ENCODE results near the gene MCM5. TPM values are rescaled to one million over a fixed set of nuclear protein-coding genes. Genes with fewer than 3 reads are reported as not detected.

The MCM5 gene
- total and polyA plus RNA-seq, 2 of the 13 experiments (the other 11 are each of a cell fraction or from before 2014, with no cell fraction given), result 40.2 to 93.5 TPM

- DNase-seq (ENCODE audit: low spot score) (peak; percentile 79), ATAC-seq (peak; percentile 87), FAIRE-seq (peak; percentile 89)
- 0% methylated on average over 5 of the region's 47 CpGs for WGBS (ENCODE audit: low lambda C conversion rate)
- CTCF ChIA-PET (ENCODE audit: low intra/inter-chr PET ratio, low total read pairs), result interaction anchor here (0.8 to 2.0 kb wide), 7 partner anchors 30 to 273 kb away, joined by 3 to 17 read pairs (median 5); partner anchors contain the start of genes HMOX1 and MCM5
- Histone ChIP-seq H3K4me1 (ENCODE audit: insufficient read depth, low read length) (peaks cover 53% of the 10 kb centered on the region), H3K4me2 (ENCODE audit: low read depth, low read length) (peak overlapping the region; percentile 98), H2AFZ (ENCODE audit: low read length) (no peak overlapping the region), H3K27ac (ENCODE audit: extremely low read length, insufficient read depth, low read length) (peak overlapping the region; percentile 53), H3K79me2 (ENCODE audit: insufficient read depth, low read length) (no peaks in the 10 kb centered on the region), H4K20me1 (ENCODE audit: insufficient read depth, low read length) (no peaks in the 10 kb centered on the region), H3K27me3 (ENCODE audit: control insufficient read depth in 1 of 2, insufficient read depth in 2 of 2, low read length in 2 of 2) (no peaks in the 10 kb centered on the region; a peak in 1 of 5 replicates), H3K9ac (ENCODE audit: insufficient read depth, low read depth, low read length) (peak overlapping the region; percentile 70), H3K36me3 (replicated peaks in 1 of 2; ENCODE audit: control insufficient read depth in 1 of 2, insufficient read depth in 2 of 2, low read length in 2 of 2) (peaks cover 2 to 4% of the 10 kb centered on the region in 2 experiments; a peak in 2 of 5 replicates), H3K4me3 (replicated peaks in 1 of 3; ENCODE audit: insufficient read depth in 1 of 3, low read depth in 2 of 3, low read length in 3 of 3) (peak overlapping the region; percentile 56 to 80 (median 57)), H3K9me3 (ENCODE audit: low read length) (no peaks in the 10 kb centered on the region)
- intact Hi-C loops (cut with micrococcal nuclease; ENCODE audit: unreplicated experiment) (loop anchor here (1.0 to 5.0 kb wide), 6 partner anchors 30 to 272 kb away; partner anchors contain the start of gene HMOX1), in situ Hi-C loops (cut with HindIII; ENCODE audit: extremely low pct_ligation_motif_present, low pct_unique_long_range_greater_than_20kb) (loop anchor here (5.0 kb wide), 1 partner anchor 236 kb away; no protein-coding TSS in a partner anchor)
- POLR2A ChIA-PET, result interaction anchor here (0.8 to 1.5 kb wide), 5 partner anchors 9 to 51 kb away, joined by 3 to 7 read pairs (median 4); partner anchors contain the start of gene TOM1
- BruUV-seq (replicated peaks), result no TSS peak
- TF ChIP-seq ZNF232 (CRISPR knock-in tag; IDR thresholded peaks at IDR 0.05; ENCODE audit: borderline replicate concordance) (peak; percentile 57; the same call in 1 of the 2 replicates), RXRA (CRISPR knock-in tag; IDR thresholded peaks at IDR 0.05) (peak; percentile 59), KDM2A (CRISPR knock-in tag; IDR thresholded peaks at IDR 0.05; ENCODE audit: borderline replicate concordance, low read depth) (peak; percentile 97), ASH2L (IDR thresholded peaks at IDR 0.05; ENCODE audit: insufficient read length, low read depth, low read length) (peak; percentile 19), ZNF775 (CRISPR knock-in tag; IDR thresholded peaks at IDR 0.05; ENCODE audit: borderline replicate concordance) (no peak), ZNF746 (CRISPR knock-in tag; IDR thresholded peaks at IDR 0.05) (no peak), DRAP1 (CRISPR knock-in tag; IDR thresholded peaks at IDR 0.05) (peak; percentile 41; the same call in 1 of the 2 replicates), SIN3A (IDR thresholded peaks at IDR 0.05; ENCODE audit: borderline replicate concordance, low read depth, low read length) (peak; percentile 53; the same call in 1 of the 2 replicates), NFYC (CRISPR knock-in tag; IDR thresholded peaks at IDR 0.05) (peak; percentile 35), RORA (CRISPR knock-in tag; IDR thresholded peaks at IDR 0.05) (no peak), POLR2A (IDR thresholded peaks at IDR 0.05; ENCODE audit: insufficient read depth in 1 of 2, low read depth in 2 of 2, low read length in 2 of 2) (peak in 1 of 2 experiments; percentile 50; a peak in 2 of 4 replicates), CEBPG (CRISPR knock-in tag; IDR thresholded peaks at IDR 0.05) (0 out of 2 replicates have a peak, but pooled peaks have one; percentile 3), PTBP1 (IDR thresholded peaks at IDR 0.05; ENCODE audit: low read depth, low read length, poor library complexity, severe bottlenecking) (peak; percentile 58), ZNF280D (CRISPR knock-in tag; IDR thresholded peaks at IDR 0.05) (0 out of 2 replicates have a peak, but pooled peaks have one; percentile 11)
- TF ChIP-seq, protein P1, sequence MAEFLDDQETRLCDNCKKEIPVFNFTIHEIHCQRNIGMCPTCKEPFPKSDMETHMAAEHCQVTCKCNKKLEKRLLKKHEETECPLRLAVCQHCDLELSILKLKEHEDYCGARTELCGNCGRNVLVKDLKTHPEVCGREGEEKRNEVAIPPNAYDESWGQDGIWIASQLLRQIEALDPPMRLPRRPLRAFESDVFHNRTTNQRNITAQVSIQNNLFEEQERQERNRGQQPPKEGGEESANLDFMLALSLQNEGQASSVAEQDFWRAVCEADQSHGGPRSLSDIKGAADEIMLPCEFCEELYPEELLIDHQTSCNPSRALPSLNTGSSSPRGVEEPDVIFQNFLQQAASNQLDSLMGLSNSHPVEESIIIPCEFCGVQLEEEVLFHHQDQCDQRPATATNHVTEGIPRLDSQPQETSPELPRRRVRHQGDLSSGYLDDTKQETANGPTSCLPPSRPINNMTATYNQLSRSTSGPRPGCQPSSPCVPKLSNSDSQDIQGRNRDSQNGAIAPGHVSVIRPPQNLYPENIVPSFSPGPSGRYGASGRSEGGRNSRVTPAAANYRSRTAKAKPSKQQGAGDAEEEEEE (CRISPR knock-in tag; IDR thresholded peaks at IDR 0.05; ENCODE audit: borderline replicate concordance), result 0 out of 2 replicates have a peak, but pooled peaks have one; percentile 55
These were observed 49.1 kb upstream of the MCM5 start for GRCh38 chr22:35350539-35351503.

Data from HepG2 (cell line).